T-helper 1 cell treated with Interleukin-12 subunit alpha and Interleukin-12 subunit beta and Interleukin-4 antibody, amounts not matched to agents 30 ng/mL and 1 ng/mL, for 36 hours (primary cell): Measurements from ENCODE around the gene ELAVL2. TPM values are rescaled to one million over a fixed set of nuclear protein-coding genes. Genes with fewer than 3 reads are reported as not detected.

ENCODE experiments used
- intact Hi-C: fragments of 100-400 bp; cut with micrococcal nuclease; formaldehyde crosslinking; loops from one replicate; pipeline ENCODE4 v1.15.1; 2024
- total RNA-seq: library from RNA; stranded (reverse); gene quantifications from 2 replicates; pipeline ENCODE4 v1.2.3, GENCODE V29; 2022

ELAVL2 gene
- total RNA-seq = not detected in 2 replicates

GRCh38 chr9:23826120-23826629 is at the start of gene ELAVL2:
Gene ELAVL2 (minus strand): TSS chr9:23826240. CDS start chr9:23762234, 64,006 bp downstream.
- intact Hi-C loops = loop anchor here (10.0 kb wide), 1 partner anchor 181 kb away; no protein-coding TSS in a partner anchor

- intact Hi-C loops = no loop called here
Measured at GRCh38 chr9:23858234-23858633, 32.2 kb upstream of the ELAVL2 start.

DNA sequence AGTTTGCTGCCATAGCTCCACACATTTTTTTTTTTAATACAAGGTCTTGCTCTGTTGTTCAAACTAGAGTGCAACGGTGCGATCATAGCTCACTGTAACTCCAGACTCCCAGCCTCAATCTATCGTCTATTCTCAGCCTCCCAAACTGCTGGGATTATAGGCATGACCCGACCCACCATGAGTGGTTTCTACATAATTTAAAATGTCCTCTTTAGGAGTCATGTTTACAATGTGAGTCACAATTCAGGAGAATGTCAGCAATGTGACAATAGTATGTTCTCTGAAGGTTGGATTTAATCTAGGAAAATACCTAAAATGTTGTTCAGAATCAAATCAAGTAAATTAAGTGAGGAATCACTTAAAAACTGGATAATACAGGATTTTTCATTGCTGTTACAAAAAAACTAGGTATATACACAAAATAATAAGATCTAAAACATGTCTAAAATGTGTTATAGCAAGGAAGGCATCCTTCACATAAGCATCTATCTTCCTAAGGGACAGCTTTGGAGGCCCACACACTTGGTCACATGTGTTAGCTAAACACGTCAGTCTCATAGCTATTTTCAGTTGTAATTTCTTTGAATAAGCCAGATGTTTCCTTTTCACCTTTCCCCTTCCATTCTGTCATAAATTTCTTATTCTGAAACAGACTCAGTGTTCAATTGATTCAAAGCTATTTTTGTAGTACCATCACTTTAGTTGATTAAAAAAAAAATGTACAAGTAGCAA is 30.0 kb upstream of the ELAVL2 start:
- intact Hi-C loops = no loop called here

GRCh38 chr9:23850690-23851629 is 24.9 kb upstream of the ELAVL2 start:
- intact Hi-C loops = no loop called here

DNA sequence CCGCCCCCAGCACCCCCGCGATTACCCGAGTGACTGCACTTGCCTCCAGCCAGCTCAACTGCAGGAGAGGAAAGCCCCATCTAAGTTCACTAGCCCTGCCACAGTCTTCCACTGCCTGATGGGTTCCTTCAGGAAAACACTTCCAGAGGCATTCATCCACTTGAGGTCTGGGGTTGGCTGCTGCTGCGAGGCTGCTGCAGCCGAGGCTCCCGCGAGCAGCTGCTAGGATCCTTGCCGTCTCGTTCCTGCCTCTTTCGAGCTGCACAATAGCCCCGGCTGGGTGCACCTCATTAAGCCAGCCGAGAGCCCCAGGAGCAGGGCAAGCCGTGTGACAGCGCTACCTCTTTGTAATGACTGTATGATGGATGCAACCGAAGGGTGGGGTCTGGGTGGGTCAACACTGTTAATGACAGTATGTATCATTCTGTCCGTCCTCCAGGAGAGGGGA is 24.2 kb upstream of the ELAVL2 start:
- intact Hi-C loops = no loop called here

DNA sequence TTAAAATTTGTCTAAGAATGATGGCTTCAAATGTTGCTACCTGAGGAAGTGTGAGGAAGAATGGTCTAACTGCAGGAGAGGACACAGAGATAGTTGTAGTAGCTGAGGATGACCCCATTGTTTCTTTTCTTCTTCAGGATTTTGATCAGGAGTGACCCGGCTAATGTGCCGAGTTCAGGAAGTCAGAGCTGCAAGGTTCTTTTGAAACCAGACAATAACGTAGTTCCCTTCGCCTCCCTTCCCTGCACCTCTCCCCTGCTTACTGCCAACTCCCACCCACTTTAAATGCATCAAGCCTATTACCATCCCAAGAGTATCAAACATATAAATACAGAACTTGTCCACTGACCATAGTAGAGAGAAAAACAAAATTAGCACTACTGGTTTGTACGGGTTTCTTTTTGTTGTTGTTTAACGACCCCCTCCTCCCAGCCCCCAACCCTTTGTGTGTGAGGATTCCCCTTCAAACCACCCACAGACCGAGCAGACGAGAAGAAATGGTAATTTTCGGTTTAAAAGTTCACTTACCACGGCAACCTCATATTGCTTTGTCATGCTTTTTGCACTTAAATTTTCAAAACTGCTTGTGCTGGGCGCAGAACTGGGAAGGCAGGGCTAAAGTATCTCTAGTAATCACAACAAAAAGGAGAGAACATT is 23.5 kb upstream of the ELAVL2 start:
- intact Hi-C loops = no loop called here

DNA sequence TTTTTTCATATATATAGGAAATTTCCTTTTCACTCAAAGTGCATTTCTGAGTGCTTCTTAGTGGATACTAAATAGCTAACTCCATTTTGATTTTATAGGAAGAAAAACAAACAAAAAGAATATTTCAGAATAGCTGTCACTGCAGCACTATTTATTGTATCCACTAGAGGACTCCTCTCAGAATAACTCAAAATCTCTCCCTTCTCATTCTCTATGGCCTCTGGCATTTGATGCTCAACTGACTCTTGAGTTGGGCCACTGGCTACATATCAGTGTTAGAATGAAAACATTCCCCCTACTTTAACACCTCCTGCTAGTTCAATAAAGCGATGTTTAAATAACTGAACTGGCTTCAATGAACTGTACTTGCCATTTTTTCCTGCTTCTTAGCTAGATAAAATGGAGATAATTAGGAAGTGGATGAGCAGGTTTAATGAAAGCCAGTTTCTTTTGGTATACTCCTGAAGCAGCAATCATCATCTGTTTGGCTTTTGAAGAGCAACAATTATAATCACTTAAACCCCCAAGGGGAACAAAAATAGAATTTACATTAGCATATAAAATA is 16.6 kb upstream of the ELAVL2 start:
- intact Hi-C loops = no loop called here

GRCh38 chr9:23841304-23841703 is 15.3 kb upstream of the ELAVL2 start:
- intact Hi-C loops = no loop called here

GRCh38 chr9:23837038-23837437 is 11.0 kb upstream of the ELAVL2 start:
- intact Hi-C loops = no loop called here

GRCh38 chr9:23830929-23831730 is 5.1 kb upstream of the ELAVL2 start:
- intact Hi-C loops = no loop called here

GRCh38 chr9:23830476-23830805 is 4.4 kb upstream of the ELAVL2 start:
- intact Hi-C loops = no loop called here

- intact Hi-C loops = loop anchor here (10.0 kb wide), 1 partner anchor 185 kb away; no protein-coding TSS in a partner anchor
Measured at GRCh38 chr9:23829580-23830475, 3.8 kb upstream of the ELAVL2 start.

GRCh38 chr9:23825700-23826099 is 340 bp downstream of the ELAVL2 start:
- intact Hi-C loops = loop anchor here (10.0 kb wide), 1 partner anchor 181 kb away; no protein-coding TSS in a partner anchor

GRCh38 chr9:23824830-23825591 is 1.0 kb downstream of the ELAVL2 start:
- intact Hi-C loops = loop anchor here (5.0 to 10.0 kb wide), 2 partner anchors 180 to 1858 kb away; no protein-coding TSS in a partner anchor

GRCh38 chr9:23823986-23824829 is 1.8 kb downstream of the ELAVL2 start:
- intact Hi-C loops = loop anchor here (5.0 to 10.0 kb wide), 2 partner anchors 179 to 1857 kb away; no protein-coding TSS in a partner anchor

GRCh38 chr9:23823269-23823668 is 2.8 kb downstream of the ELAVL2 start:
- intact Hi-C loops = loop anchor here (5.0 to 10.0 kb wide), 2 partner anchors 178 to 1856 kb away; no protein-coding TSS in a partner anchor
